Prostate gland (tissue), 2 donors: ENCODE data around the gene ZHX3. TPM values are rescaled to one million over a fixed set of nuclear protein-coding genes. Genes with fewer than 3 reads are reported as not detected.
A peak's percentile ranks its signal among the peaks of the same experiment; 100 is the strongest.
"Not testable (repeated sequence)": the region's sequence is repeated elsewhere in the genome, so short reads cannot be mapped to it uniquely, and the experiment has no call there.

Source experiments
- DNase-seq: peaks from one replicate; pipeline ENCODE4 v3.0.0-alpha.2; 2019; ENCODE audit warnings: low spot score
- H3K27ac ChIP-seq, 2 donors: fragments of 200-600 bp; sonication (generic); 2 replicates each; pipeline ENCODE4 v1.5.1; 2017 to 2019
- H3K27me3 ChIP-seq: fragments of 200-600 bp; sonication (generic); replicated peaks from 2 replicates; pipeline ENCODE4 v1.5.1; 2019; ENCODE audit not compliant: insufficient read depth
- H3K36me3 ChIP-seq, 2 donors: fragments of 200-600 bp; sonication (generic); 1 replicate in 1 of 2; 2 replicates in 1 of 2; pipeline versions ENCODE4 v1.5.1 to v1.8.1; 2017 to 2019
- H3K4me1 ChIP-seq: fragments of 200-600 bp; sonication (generic); replicated peaks from 2 replicates; pipeline ENCODE4 v1.5.1; 2019
- H3K4me3 ChIP-seq, 2 donors: fragments of 200-600 bp; sonication (generic); 2 replicates each; pipeline ENCODE4 v1.5.1; 2017 to 2019
- H3K9me3 ChIP-seq: fragments of 200-600 bp; sonication (generic); 2 replicates; pipeline ENCODE4 v1.5.1; 2017
- CTCF ChIP-seq, 4 experiments: fragments of 200-600 bp in 2 of 4; fragments of 450-650 bp in 2 of 4; sonication (generic) in 2 of 4; IDR thresholded peaks; 1 replicate in 3 of 4; 2 replicates in 1 of 4; pipeline ENCODE4 v1.5.1; 2016 to 2019; ENCODE audit warnings: antibody characterized with exemption in 4 of 4, mild to moderate bottlenecking in 2 of 4, moderate library complexity in 2 of 4
- POLR2A ChIP-seq: fragments of 450-650 bp; IDR thresholded peaks from one replicate; pipeline ENCODE4 v1.6.1; 2016; ENCODE audit warnings: antibody characterized with exemption, mild to moderate bottlenecking
- POLR2AphosphoS5 ChIP-seq: sonication (generic); formaldehyde crosslinking; IDR thresholded peaks from one replicate; pipeline ENCODE4 v1.6.1; 2017; ENCODE audit warnings: antibody characterized with exemption
- WGBS: methylation state at CpG from one replicate; pipeline ENCODE4 v1.1.5; 2018; 5-methylcytosine and 5-hydroxymethylcytosine counted together
- intact Hi-C: fragments of 100-400 bp; cut with DNase I; formaldehyde crosslinking; loops from one replicate; pipeline ENCODE4 v1.14.2; 2022
- total RNA-seq, 2 donors: library from RNA; depleted of rRNA; stranded (reverse); fragments of >200 nt; gene quantifications; one replicate each; pipeline ENCODE4 v1.1.0, GENCODE V29; 2016

ZHX3 gene
- total RNA-seq, 2 donors from 2014 or later: 24.9 to 42.6 TPM

- intact Hi-C loops: no loop called here
- H3K4me1 ChIP-seq: no peaks in the 10 kb centered on the region
- H3K36me3 ChIP-seq: no peaks in the 10 kb centered on the region
- H3K27ac ChIP-seq: peak overlapping the region; percentile 59 to 76
- H3K9me3 ChIP-seq: no peaks in the 10 kb centered on the region
- DNase-seq: no peak
- H3K27me3 ChIP-seq: no peaks in the 10 kb centered on the region
- H3K4me3 ChIP-seq: no peak overlapping the region
- 45% methylated on average over 5 of the region's 5 CpGs for WGBS
- TF ChIP-seq POLR2AphosphoS5: no peak
- no peak for TF ChIP-seq POLR2A
- no peak for TF ChIP-seq CTCF (IDR thresholded peaks at IDR 0.05)
Measured at GRCh38 chr20:41318271-41318649, 729 bp upstream of the ZHX3 start.

GRCh38 chr20:41316602-41317545 is 657 bp downstream of the ZHX3 start:
- Histone ChIP-seq H3K4me1 (no peaks in the 10 kb centered on the region), H3K4me3 (peak overlapping the region; percentile 66 to 75), H3K9me3 (no peaks in the 10 kb centered on the region), H3K27me3 (no peaks in the 10 kb centered on the region), H3K36me3 (no peaks in the 10 kb centered on the region), H3K27ac (peak overlapping the region; percentile 59 to 76)
- WGBS: 3% methylated on average over 64 of the region's 66 CpGs
- intact Hi-C loops: loop anchor here (2.0 kb wide), 1 partner anchor 68 kb away; no protein-coding TSS in a partner anchor
- peak; percentile 66 for DNase-seq
- TF ChIP-seq POLR2A (no peak), CTCF (IDR thresholded peaks at IDR 0.05) (no peak), POLR2AphosphoS5 (peak; percentile 10)

GRCh38 chr20:41316051-41316450 is 1.5 kb downstream of the ZHX3 start:
- Histone ChIP-seq H3K27me3 (no peaks in the 10 kb centered on the region), H3K36me3 (no peaks in the 10 kb centered on the region), H3K27ac (peak overlapping the region in 1 of 2 donors; percentile 59), H3K9me3 (no peaks in the 10 kb centered on the region), H3K4me1 (no peaks in the 10 kb centered on the region), H3K4me3 (no peak overlapping the region)
- 80% methylated on average over 6 of the region's 6 CpGs for WGBS
- TF ChIP-seq CTCF (IDR thresholded peaks at IDR 0.05): no peak
- no peak for TF ChIP-seq POLR2AphosphoS5
- TF ChIP-seq POLR2A: no peak
- intact Hi-C loops: loop anchor here (2.0 kb wide), 1 partner anchor 67 kb away; no protein-coding TSS in a partner anchor
- no peak for DNase-seq

- H3K27ac ChIP-seq: no peak overlapping the region
- WGBS: 69% methylated on average over 2 of the region's 2 CpGs
- intact Hi-C loops: no loop called here
- TF ChIP-seq POLR2AphosphoS5 (no peak), POLR2A (no peak)
- H3K4me1 ChIP-seq: no peaks in the 10 kb centered on the region
- H3K4me3 ChIP-seq: no peak overlapping the region
- H3K9me3 ChIP-seq: no peaks in the 10 kb centered on the region
- no peak for DNase-seq
- H3K27me3 ChIP-seq: no peaks in the 10 kb centered on the region
- H3K36me3 ChIP-seq: no peaks in the 10 kb centered on the region
Measured at GRCh38 chr20:41314386-41314785, 3.1 kb downstream of the ZHX3 start.

- H3K9me3 ChIP-seq, DNase-seq, H3K36me3 ChIP-seq, H3K4me1 ChIP-seq, H3K27me3 ChIP-seq, intact Hi-C loops, H3K4me3 ChIP-seq, H3K27ac ChIP-seq: not testable (repeated sequence)
- WGBS: 91% methylated on average over 6 of the region's 6 CpGs
Measured at GRCh38 chr20:41312009-41312408, 5.5 kb downstream of the ZHX3 start.
